22Rv1 (cell line): ENCODE results near the gene MTHFD1L.
"Not testable (repeated sequence)": the region's sequence is repeated elsewhere in the genome, so short reads cannot be mapped to it uniquely, and the experiment has no call there.

Experiments used
- CTCF ChIP-seq: fragments of 450-650 bp; IDR thresholded peaks from 2 replicates; pipeline ENCODE4 v1.5.1; 2017; ENCODE audit warnings: mild to moderate bottlenecking
- ZFX ChIP-seq: fragments of 450-650 bp; IDR thresholded peaks from 2 replicates; pipeline ENCODE4 v1.6.1; 2017; ENCODE audit warnings: antibody characterized with exemption, borderline replicate concordance

- TF ChIP-seq CTCF, ZFX: not testable (repeated sequence)
These were observed 180.2 kb downstream of the MTHFD1L start for GRCh38 chr6:151045511-151046222.
